Measurements from ENCODE around the gene CAMTA1. TPM values are rescaled to one million over a fixed set of nuclear protein-coding genes. Genes with fewer than 3 reads are reported as not detected.

The CAMTA1 gene
- 39.9 and 51.2 TPM in 2 replicates for total RNA-seq

GRCh38 chr1:6785318-6785727, at the start of gene CAMTA1:
Gene CAMTA1 (plus strand): TSS chr1:6785454. CDS start chr1:6785531, 77 bp downstream.

GRCh38 chr1:7770997-7771822, 986.0 kb downstream of the CAMTA1 start, which contains the start of gene VAMP3:
Gene VAMP3 (plus strand): TSS chr1:7771296. CDS start chr1:7771384, 88 bp downstream.

DNA sequence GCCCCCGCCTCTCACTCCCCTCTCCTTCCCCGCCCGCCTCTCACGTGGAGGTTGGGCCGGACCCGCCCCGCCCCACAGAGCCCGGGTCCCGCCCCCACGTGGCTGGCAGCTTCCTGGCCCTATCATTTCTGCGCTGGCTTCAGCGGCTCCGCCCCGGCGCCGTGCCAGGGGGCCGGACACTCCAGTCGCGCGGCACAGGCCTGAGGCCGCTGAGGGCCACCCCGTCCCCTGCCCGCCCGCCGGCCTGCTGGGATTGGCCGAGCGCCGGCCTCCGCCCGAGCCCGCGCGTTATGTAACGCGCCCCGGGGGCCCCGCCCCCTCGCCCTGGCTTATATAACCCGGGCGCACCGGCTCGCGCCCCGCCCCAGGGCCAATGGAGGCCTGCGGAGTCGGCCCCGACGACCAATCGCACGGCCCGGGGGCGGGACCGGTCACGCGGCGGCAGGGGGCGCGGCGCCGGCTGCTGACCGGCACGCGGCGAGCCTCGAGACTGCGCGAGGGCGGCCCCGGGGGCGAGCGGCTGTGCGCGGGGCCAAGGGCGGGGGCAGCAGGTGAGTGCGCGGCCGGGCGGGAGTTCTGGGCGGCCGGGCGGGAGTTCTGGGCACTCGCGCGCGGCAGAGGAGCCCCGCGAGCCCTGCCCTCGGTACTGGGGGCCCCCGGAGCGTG, 998.7 kb downstream of the CAMTA1 start, which contains the start of gene PER3:
PER3 (plus strand) TSS at position 466 of the 666 bp plus-strand sequence. CDS start 587 bp downstream, outside the sequence.

Other genes with a start within 250 kb of the CAMTA1 start
- 23.0 and 24.2 TPM in 2 replicates for gene NOL9, start 230.9 kb upstream of the CAMTA1 start, total RNA-seq
- not detected in 2 replicates for gene TAS1R1, start 230.1 kb upstream of the CAMTA1 start, total RNA-seq
- gene ZBTB48, start 205.5 kb upstream of the CAMTA1 start, total RNA-seq: 12.7 and 14.7 TPM in 2 replicates
- 20.2 and 25.4 TPM in 2 replicates for gene KLHL21, start 182.6 kb upstream of the CAMTA1 start, total RNA-seq
- 8.2 and 11.4 TPM in 2 replicates for gene PHF13, start 171.7 kb upstream of the CAMTA1 start, total RNA-seq
- 16.0 and 21.0 TPM in 2 replicates for gene THAP3, start 160.6 kb upstream of the CAMTA1 start, total RNA-seq
- gene DNAJC11, start 83.6 kb upstream of the CAMTA1 start, total RNA-seq: 50.7 and 64.0 TPM in 2 replicates

Measured in endothelial cell of coronary artery (primary cell).